HS-5 (cell line): ENCODE data around the gene ADRM1.

Experiments
- DNase-seq: peaks from one replicate; pipeline ENCODE4 v3.0.0-alpha.2; 2012; ENCODE audit warnings: low read depth

Gene ADRM1

GRCh38 chr20:62355878-62356588 lies 53.2 kb downstream of the ADRM1 start:
- no peak for DNase-seq

GRCh38 chr20:62356589-62357186 lies 53.9 kb downstream of the ADRM1 start:
- no peak for DNase-seq

- no peak for DNase-seq
Observed at GRCh38 chr20:62357187-62357667, 54.4 kb downstream of the ADRM1 start.

- no peak for DNase-seq
Observed at GRCh38 chr20:62357681-62358080, 54.9 kb downstream of the ADRM1 start.
